Measurements from ENCODE around the gene NOM1. TPM values are rescaled to one million over a fixed set of nuclear protein-coding genes. Genes with fewer than 3 reads are reported as not detected.

NOM1 gene
- polyA plus RNA-seq, 1 of the 3 experiments (the other 2 are of a cell fraction), result 18.1 TPM

DNA sequence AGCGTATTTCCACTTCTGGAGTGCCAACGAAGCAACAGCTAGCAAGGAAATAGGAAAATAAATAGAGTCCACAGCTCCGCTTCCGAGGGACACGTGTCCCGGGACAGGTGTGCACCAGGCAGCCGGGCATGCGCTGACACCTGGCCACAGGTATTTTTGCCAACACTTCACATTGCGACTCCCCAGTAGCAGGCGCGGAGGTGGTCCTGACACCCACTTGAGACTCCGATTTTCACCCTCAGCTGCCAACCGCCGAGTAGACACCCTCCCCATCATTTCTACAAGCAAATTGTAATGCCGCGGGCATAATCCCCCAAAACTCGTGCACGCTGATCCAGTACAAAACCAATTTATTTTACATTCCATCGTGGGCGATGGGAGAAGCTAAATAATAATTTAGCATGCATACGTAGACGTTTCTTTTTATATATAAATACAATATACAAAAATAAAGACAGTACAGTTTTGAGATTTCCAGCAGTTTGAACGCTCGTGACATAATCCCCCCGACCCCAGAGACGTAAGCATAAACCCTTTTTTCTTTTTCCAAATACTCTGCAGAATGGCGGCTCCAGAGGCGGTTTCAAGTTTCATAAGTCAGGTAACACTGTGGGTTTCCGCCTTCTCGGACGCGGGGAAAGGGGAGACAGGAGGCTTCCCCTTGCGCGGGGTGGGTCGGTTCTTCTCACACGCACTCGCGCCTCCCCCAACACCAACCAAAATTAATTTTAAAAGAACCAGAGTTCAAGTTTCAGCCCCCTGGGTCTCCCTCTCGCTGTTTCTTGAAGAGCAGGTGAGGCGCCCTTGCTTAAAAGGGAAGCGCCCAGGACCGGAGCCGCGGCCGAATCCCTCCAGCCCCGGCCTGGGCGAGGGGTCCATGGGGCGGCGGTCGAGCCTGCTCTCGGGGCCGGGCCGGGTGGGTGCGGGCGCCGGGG is 55.3 kb downstream of the NOM1 start (continued):
- TF ChIP-seq PBX3 (IDR thresholded peaks at IDR 0.05), result no peak
- TF ChIP-seq FOXJ3 (CRISPR knock-in tag; IDR thresholded peaks at IDR 0.05), result no peak
- TF ChIP-seq YY1 (IDR thresholded peaks at IDR 0.05; ENCODE audit: low read depth), result no peak
- TF ChIP-seq EP300 (IDR thresholded peaks at IDR 0.05; ENCODE audit: borderline replicate concordance in 1 of 2, low read depth in 1 of 2, low read length in 1 of 2), result no peak
- no peak for TF ChIP-seq CHD2 (IDR thresholded peaks at IDR 0.05; ENCODE audit: low read length, partially characterized antibody)
- no peak for TF ChIP-seq POLR2AphosphoS5 (IDR thresholded peaks at IDR 0.05; ENCODE audit: low read depth, low read length)
- no peak; the same call in 1 of the 2 replicates for TF ChIP-seq EZH2phosphoT487 (IDR thresholded peaks at IDR 0.05; ENCODE audit: borderline replicate concordance, low read depth)
- no peak for TF ChIP-seq RXRA (IDR thresholded peaks at IDR 0.05; ENCODE audit: borderline replicate concordance, low read depth)

DNA sequence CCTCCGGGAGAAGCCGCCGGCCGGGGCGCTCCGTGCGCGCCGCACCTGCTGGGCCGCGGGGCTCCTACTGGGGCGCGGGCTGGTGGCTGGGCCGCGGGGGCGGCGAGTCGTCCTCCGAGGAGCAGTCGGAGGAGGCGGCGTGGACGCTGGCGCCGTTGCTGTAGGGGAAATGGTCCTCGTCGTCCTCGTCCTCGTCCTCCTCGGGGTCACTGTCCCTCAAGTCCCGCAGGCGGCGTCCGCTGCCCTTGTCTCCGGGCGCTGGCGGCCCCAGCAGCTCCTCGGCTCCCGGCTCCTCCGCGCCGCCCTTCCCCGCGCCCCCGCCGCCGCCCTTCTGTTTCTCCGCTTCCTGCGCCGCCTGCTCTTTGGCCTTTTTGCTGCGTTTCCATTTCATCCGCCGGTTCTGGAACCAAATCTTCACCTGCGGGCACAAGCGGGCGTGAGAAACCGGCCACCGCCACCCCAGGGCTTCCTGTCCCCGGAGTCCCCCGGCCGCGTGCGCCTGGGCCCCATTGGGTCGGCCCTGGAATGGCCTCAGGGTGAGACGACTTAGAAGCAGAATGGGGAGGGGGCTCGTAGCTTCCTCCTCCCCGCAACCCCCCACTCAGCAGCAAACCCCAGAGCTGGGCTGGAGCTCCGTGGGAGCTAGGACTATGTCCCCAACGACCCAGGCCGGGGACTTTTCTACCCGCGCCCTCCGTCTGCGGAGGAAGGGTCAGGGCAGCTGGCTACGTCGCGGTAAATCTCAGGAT is 56.1 kb downstream of the NOM1 start:
- H3K36me3 ChIP-seq (replicated peaks in 1 of 2; ENCODE audit: control insufficient read depth in 1 of 2, insufficient read depth in 2 of 2, low read length in 1 of 2), result no peaks in the 10 kb centered on the region
- CTCF ChIA-PET, result interaction anchor here (0.9 to 2.7 kb wide), 5 partner anchors 9 to 268 kb away, joined by 3 to 9 read pairs (median 4); no protein-coding TSS in a partner anchor
- H3K79me2 ChIP-seq (ENCODE audit: insufficient read depth), result no peaks in the 10 kb centered on the region
- H3K4me2 ChIP-seq, result no peak overlapping the region
- WGBS (ENCODE audit: low lambda C conversion rate), result 25% methylated on average over 42 of the region's 77 CpGs
- H3K4me3 ChIP-seq (ENCODE audit: low read depth in 2 of 2, low read length in 1 of 2), result no peak overlapping the region
- peak; percentile 90; the same call in 1 of the 2 replicates for TF ChIP-seq EZH2phosphoT487 (IDR thresholded peaks at IDR 0.05; ENCODE audit: borderline replicate concordance, low read depth)
- no peak for TF ChIP-seq PBX3 (IDR thresholded peaks at IDR 0.05)
- peaks cover 3% of the 10 kb centered on the region for H3F3A ChIP-seq (replicated peaks; ENCODE audit: insufficient read depth)
- no peak overlapping the region for H3K9ac ChIP-seq
- H4K20me1 ChIP-seq (ENCODE audit: insufficient read depth), result peaks cover 11% of the 10 kb centered on the region
- no peak overlapping the region for H2AFZ ChIP-seq (ENCODE audit: low read depth)
- DNase-seq, result peak; percentile 61
- no peak overlapping the region for H3K27ac ChIP-seq (ENCODE audit: low read depth in 2 of 2, low read length in 1 of 2)
- H3K9me3 ChIP-seq, result no peaks in the 10 kb centered on the region
- H3K27me3 ChIP-seq (ENCODE audit: insufficient read depth), result peaks cover 96% of the 10 kb centered on the region
- H3K4me1 ChIP-seq (ENCODE audit: control insufficient read depth in 1 of 2, insufficient read depth in 2 of 2, low read depth in 1 of 2, low read length in 1 of 2), result peaks cover 10 to 15% of the 10 kb centered on the region in 2 experiments; a peak in 3 of 4 replicates
- POLR2A ChIA-PET, result no interaction called here
- H3K9me2 ChIP-seq, result no peaks in the 10 kb centered on the region
